Activated CD4-positive, alpha-beta T cell treated with anti-CD3 and anti-CD28 coated beads for 48 hours (primary cell): ENCODE data around the gene ACAD10.

Experiments used
- DNase-seq: peaks from one replicate; pipeline ENCODE4 v3.0.0-alpha.2; 2020

ACAD10 gene

GRCh38 chr12:111780166-111780565 lies 94.3 kb downstream of the ACAD10 start:
- DNase-seq, result no peak

DNA sequence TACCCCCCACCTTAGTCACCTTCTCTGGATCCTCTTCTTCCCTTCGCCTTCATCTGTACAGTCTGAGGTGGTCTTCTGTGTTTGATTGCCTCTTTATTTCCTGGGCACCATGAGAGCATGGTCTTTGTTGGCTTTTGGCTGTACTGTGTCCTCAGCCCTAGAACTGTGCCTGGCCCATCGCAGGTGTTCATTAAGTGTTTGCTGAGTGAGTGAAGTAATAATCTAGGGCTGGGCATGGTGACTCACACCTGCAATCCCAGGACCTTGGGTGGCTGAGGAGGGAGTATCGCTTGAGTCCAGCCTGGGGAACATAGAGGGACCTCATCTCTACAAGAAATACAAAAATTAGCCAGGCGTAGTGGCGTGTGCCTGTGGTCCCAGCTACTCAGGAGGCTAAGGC lies 94.8 kb downstream of the ACAD10 start:
- no peak for DNase-seq

GRCh38 chr12:111781085-111781658 lies 95.3 kb downstream of the ACAD10 start:
- DNase-seq, result no peak

- no peak for DNase-seq
Observed at GRCh38 chr12:111783046-111783445, 97.2 kb downstream of the ACAD10 start.

GRCh38 chr12:111784953-111785352 lies 99.1 kb downstream of the ACAD10 start:
- DNase-seq, result no peak

- no peak for DNase-seq
Observed at GRCh38 chr12:111785651-111786050, 99.8 kb downstream of the ACAD10 start.

DNA sequence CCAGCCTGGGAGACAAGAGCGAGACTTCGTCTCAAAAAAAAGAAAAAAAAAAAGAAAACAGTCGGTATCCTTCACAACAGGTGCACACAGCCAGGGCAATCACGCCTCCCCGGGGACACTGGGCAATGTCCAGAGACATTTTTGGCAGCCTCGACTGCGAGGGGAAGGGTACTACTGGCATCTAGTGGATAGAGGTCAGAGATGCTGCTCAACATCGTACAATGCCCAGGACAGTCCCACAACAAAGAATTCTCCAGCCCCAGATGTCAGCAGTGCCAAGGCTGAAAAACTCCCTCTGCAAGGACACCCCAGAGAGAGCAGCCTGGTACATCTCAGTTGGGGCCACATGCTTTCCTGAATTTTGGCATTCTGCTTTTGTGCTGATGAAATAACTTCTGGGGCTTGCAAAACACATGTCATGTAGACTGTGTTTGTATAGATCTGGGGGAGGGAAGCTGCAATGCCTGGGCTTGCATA lies 102.4 kb downstream of the ACAD10 start:
- DNase-seq, result no peak

GRCh38 chr12:111789779-111790178 lies 103.9 kb downstream of the ACAD10 start:
- no peak for DNase-seq

- no peak for DNase-seq
Observed at GRCh38 chr12:111791507-111791906, 105.7 kb downstream of the ACAD10 start.

- DNase-seq, result peak; percentile 6
Observed at GRCh38 chr12:111792155-111792855, 106.5 kb downstream of the ACAD10 start.

GRCh38 chr12:111792856-111793235 lies 107.0 kb downstream of the ACAD10 start:
- no peak for DNase-seq

DNA sequence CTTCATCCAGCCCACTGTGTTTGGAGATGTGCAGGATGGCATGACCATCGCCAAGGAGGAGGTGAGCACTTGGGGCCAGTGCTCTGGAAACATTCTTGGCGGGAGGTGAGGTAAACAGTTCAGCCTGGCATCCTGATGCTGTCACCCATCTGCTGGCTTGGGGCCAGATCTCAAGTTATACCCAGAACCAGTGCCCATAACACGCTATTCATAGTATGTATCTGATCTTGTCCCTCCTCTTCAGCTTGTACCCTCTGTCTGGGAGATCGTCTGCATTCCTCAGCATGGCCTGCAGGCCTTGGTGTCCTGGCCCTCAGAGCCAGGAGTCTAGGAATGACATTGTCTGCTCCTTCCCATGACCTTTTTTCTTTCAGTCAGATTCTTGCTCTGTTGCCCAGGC lies 112.3 kb downstream of the ACAD10 start:
- DNase-seq, result no peak

- no peak for DNase-seq
Observed at GRCh38 chr12:111799758-111800157, 113.9 kb downstream of the ACAD10 start.

DNA sequence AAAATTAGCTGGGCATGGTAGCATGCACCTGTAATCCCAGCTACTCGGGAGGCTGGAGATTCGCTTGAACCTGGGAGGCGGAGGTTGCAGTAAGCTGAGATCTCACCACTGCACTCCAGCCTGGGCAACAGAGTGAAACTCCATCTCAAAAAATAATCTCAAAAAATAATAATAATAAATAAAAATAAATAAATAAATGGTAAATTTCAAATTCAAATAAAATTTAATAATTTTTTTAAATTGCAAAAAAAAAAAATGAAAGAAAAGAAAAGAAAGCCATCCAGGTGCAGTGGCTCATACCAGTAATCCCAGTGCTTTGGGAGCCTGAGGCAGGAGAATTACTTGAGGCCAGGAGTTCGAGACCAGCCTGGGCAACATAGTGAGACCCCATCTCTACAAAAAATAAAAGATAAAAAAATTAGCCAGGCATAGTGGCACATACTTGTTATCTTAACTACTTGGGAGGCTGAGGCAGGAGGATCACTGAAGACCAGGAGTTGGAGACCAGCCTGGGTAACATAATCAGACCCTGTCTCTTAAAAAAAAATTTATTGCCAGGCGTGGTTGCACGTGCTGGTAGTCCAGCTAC lies 117.3 kb downstream of the ACAD10 start:
- DNase-seq, result no peak

DNA sequence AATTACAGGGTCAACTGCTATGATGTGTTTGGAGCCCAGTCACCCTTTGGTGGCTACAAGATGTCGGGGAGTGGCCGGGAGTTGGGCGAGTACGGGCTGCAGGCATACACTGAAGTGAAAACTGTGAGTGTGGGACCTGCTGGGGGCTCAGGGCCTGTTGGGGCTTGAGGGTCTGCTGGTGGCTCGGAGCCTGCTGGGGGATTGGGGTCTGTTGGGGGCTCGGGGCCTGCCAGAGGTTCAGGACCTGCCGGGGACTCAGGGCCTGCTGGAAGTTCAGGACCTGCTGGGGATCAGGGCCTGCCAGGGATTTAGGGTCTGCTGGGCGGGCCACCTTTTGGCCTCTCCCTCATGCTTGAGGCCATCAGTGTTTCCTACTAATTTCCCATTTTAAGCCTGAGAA lies 118.0 kb downstream of the ACAD10 start:
- DNase-seq, result no peak

GRCh38 chr12:111806304-111806703 lies 120.5 kb downstream of the ACAD10 start:
- DNase-seq, result no peak
